BLaER1 (cell line): ENCODE measurements around the gene DDIT4.
A peak's percentile ranks its signal among the peaks of the same experiment; 100 is the strongest.

Experiments
- H3K27ac ChIP-seq: shearing (Covaris generic); formaldehyde crosslinking; 2 replicates; pipeline ENCODE4 v1.8.1; 2022
- H3K27me3 ChIP-seq: shearing (Covaris generic); formaldehyde crosslinking; 2 replicates; pipeline ENCODE4 v1.8.1; 2022
- H3K36me3 ChIP-seq: shearing (Covaris generic); formaldehyde crosslinking; 2 replicates; pipeline ENCODE4 v1.8.1; 2022
- H3K4me1 ChIP-seq: shearing (Covaris generic); formaldehyde crosslinking; 2 replicates; pipeline ENCODE4 v1.8.1; 2022
- H3K4me2 ChIP-seq: shearing (Covaris generic); formaldehyde crosslinking; 2 replicates; pipeline ENCODE4 v1.8.1; 2022
- H3K4me3 ChIP-seq: shearing (Covaris generic); formaldehyde crosslinking; 2 replicates; pipeline ENCODE4 v1.8.1; 2022
- H3K9ac ChIP-seq: shearing (Covaris generic); formaldehyde crosslinking; 2 replicates; pipeline ENCODE4 v1.8.1; 2022
- H3K9me3 ChIP-seq: shearing (Covaris generic); formaldehyde crosslinking; 2 replicates; pipeline ENCODE4 v1.8.1; 2022
- H4K20me1 ChIP-seq: shearing (Covaris generic); formaldehyde crosslinking; 2 replicates; pipeline ENCODE4 v1.8.1; 2022
- Cebpa-rat ChIP-seq: shearing (Covaris generic); IDR thresholded peaks from 2 replicates; pipeline ENCODE4 v1.8.1; 2022

Gene DDIT4

GRCh38 chr10:72321248-72322029, 47.7 kb downstream of the DDIT4 start:
- Histone ChIP-seq H3K4me1 (peaks cover 93% of the 10 kb centered on the region), H3K4me3 (peak overlapping the region; percentile 58), H3K4me2 (peak overlapping the region; percentile 81)

GRCh38 chr10:72322030-72322279, 48.2 kb downstream of the DDIT4 start:
- H3K9ac ChIP-seq, result peak overlapping the region; percentile 89
- peaks cover 93% of the 10 kb centered on the region for H3K4me1 ChIP-seq

More at GRCh38 chr10:72321248-72322029, 47.7 kb downstream of the DDIT4 start:
- H3K9me3 ChIP-seq, result no peaks in the 10 kb centered on the region
- no peaks in the 10 kb centered on the region for H3K36me3 ChIP-seq
- H3K9ac ChIP-seq, result peak overlapping the region; percentile 89
- no peak for TF ChIP-seq Cebpa-rat
- peak overlapping the region; percentile 98 for H3K27ac ChIP-seq
- H4K20me1 ChIP-seq, result no peaks in the 10 kb centered on the region
- H3K27me3 ChIP-seq, result no peaks in the 10 kb centered on the region

DNA sequence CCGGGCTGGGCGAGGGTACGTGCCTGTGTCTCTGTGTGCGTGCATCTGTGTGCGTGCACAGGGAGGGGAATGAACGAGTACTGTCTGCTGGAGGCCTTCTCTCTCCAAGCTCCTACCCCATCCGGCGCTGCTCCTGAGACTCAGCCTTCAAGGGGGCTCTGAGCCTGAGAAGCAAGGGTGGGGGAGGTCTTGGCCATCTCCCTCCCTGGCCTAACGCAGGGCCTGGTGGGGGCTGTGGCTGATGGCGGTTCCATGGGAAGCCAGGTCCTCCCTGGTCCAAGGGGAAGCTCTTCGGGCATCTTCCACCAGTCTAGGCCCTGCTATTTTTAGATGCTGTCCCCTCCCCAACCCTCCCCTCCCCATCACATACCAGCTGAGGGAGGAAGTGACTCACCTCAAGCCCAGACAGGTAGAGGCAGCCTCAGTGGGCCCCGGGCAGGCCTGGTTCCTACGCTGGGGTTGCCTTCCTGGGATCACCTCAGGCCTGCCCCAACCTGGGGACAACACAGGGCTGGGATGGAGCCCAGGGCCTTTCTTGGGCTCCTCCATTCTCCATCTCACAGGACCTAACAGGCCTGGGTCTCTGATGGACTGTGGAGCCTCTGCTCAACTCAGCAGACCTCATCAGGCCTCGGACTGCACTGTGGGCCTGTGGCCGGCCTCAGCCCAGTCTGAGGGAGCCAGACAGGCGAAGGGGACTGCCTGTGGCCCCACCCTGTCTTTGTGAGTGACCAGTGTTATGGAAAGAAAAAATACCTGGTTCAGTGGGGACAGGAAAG, 48.7 kb downstream of the DDIT4 start:
- TF ChIP-seq Cebpa-rat, result no peak
- Histone ChIP-seq H3K4me1 (peaks cover 93% of the 10 kb centered on the region), H3K27me3 (no peaks in the 10 kb centered on the region), H3K4me2 (peak overlapping the region; percentile 81), H3K4me3 (no peak overlapping the region; the same call in 1 of the 2 replicates), H3K27ac (peak overlapping the region; percentile 98), H4K20me1 (no peaks in the 10 kb centered on the region), H3K9me3 (no peaks in the 10 kb centered on the region), H3K36me3 (no peaks in the 10 kb centered on the region), H3K9ac (peak overlapping the region; percentile 89)

More at GRCh38 chr10:72322030-72322279, 48.2 kb downstream of the DDIT4 start:
- no peaks in the 10 kb centered on the region for H4K20me1 ChIP-seq
- H3K9me3 ChIP-seq, result no peaks in the 10 kb centered on the region
- TF ChIP-seq Cebpa-rat, result no peak
- no peak overlapping the region; the same call in 1 of the 2 replicates for H3K4me3 ChIP-seq
- H3K4me2 ChIP-seq, result peak overlapping the region; percentile 81
- no peaks in the 10 kb centered on the region for H3K27me3 ChIP-seq
- H3K27ac ChIP-seq, result peak overlapping the region; percentile 98
- no peaks in the 10 kb centered on the region for H3K36me3 ChIP-seq

- H3K36me3 ChIP-seq, result no peaks in the 10 kb centered on the region
- peak overlapping the region; percentile 81 for H3K4me2 ChIP-seq
- peak overlapping the region; percentile 98 for H3K27ac ChIP-seq
- H3K27me3 ChIP-seq, result no peaks in the 10 kb centered on the region
- TF ChIP-seq Cebpa-rat, result no peak
- H3K9ac ChIP-seq, result peak overlapping the region; percentile 89
- H3K4me1 ChIP-seq, result peaks cover 93% of the 10 kb centered on the region
- H3K9me3 ChIP-seq, result no peaks in the 10 kb centered on the region
- H4K20me1 ChIP-seq, result no peaks in the 10 kb centered on the region
- H3K4me3 ChIP-seq, result no peak overlapping the region; the same call in 1 of the 2 replicates
Observed at GRCh38 chr10:72323108-72323749, 49.5 kb downstream of the DDIT4 start.

- no peaks in the 10 kb centered on the region for H3K9me3 ChIP-seq
- peak overlapping the region; percentile 89 for H3K9ac ChIP-seq
- peak overlapping the region; percentile 37; the same call in 1 of the 2 replicates for H3K4me3 ChIP-seq
- H3K27me3 ChIP-seq, result no peaks in the 10 kb centered on the region
- peak overlapping the region; percentile 81 for H3K4me2 ChIP-seq
- H3K36me3 ChIP-seq, result no peaks in the 10 kb centered on the region
- no peaks in the 10 kb centered on the region for H4K20me1 ChIP-seq
- no peak for TF ChIP-seq Cebpa-rat
- H3K4me1 ChIP-seq, result peaks cover 93% of the 10 kb centered on the region
- peak overlapping the region; percentile 98 for H3K27ac ChIP-seq
Observed at GRCh38 chr10:72323771-72324191, 50.1 kb downstream of the DDIT4 start.
